H9 (cell line): ENCODE measurements around the gene CYSLTR1. TPM values are rescaled to one million over a fixed set of nuclear protein-coding genes. Genes with fewer than 3 reads are reported as not detected.

ENCODE experiments used
- DNase-seq: peaks from one replicate; pipeline ENCODE4 v3.0.0-alpha.2; 2017
- H2AFZ ChIP-seq: one replicate; pipeline ENCODE4 v1.6.1; 2013; ENCODE audit warnings: mild to moderate bottlenecking, low read length, control low read depth, moderate library complexity
- H2AK5ac ChIP-seq: 2 replicates; pipeline ENCODE4 v1.6.1; 2013; ENCODE audit warnings: low read length, control low read depth, mixed read lengths; ENCODE audit not compliant: insufficient read length
- H2BK120ac ChIP-seq: one replicate; pipeline ENCODE4 v1.6.1; 2013; ENCODE audit warnings: low read depth, mild to moderate bottlenecking, low read length, control low read depth, inconsistent platforms; ENCODE audit not compliant: poor library complexity, severe bottlenecking
- H2BK12ac ChIP-seq: 2 replicates; pipeline ENCODE4 v1.6.1; 2013; ENCODE audit warnings: low read length, control low read depth, mixed read lengths, low read depth; ENCODE audit not compliant: insufficient read length
- H2BK15ac ChIP-seq: 2 replicates; pipeline ENCODE4 v1.6.1; 2013; ENCODE audit warnings: low read depth, low read length, control low read depth
- H2BK20ac ChIP-seq: one replicate; pipeline ENCODE4 v1.6.1; 2013; ENCODE audit warnings: low read depth, mild to moderate bottlenecking, low read length, control low read depth, inconsistent platforms; ENCODE audit not compliant: poor library complexity, severe bottlenecking
- H2BK5ac ChIP-seq: 2 replicates; pipeline ENCODE4 v1.6.1; 2013; ENCODE audit warnings: low read length, control low read depth, mixed read lengths; ENCODE audit not compliant: insufficient read length
- H3K14ac ChIP-seq: 2 replicates; pipeline ENCODE4 v1.6.1; 2013; ENCODE audit warnings: low read length, control low read depth; ENCODE audit not compliant: insufficient read depth
- H3K18ac ChIP-seq: 2 replicates; pipeline ENCODE4 v1.6.1; 2013; ENCODE audit warnings: low read depth, mild to moderate bottlenecking, mixed read lengths, low read length, control low read depth; ENCODE audit not compliant: insufficient read length
- H3K23ac ChIP-seq: 2 replicates; pipeline ENCODE4 v1.6.1; 2013; ENCODE audit warnings: low read length, control low read depth, mixed read lengths, low read depth; ENCODE audit not compliant: insufficient read length
- H3K23me2 ChIP-seq: 2 replicates; pipeline ENCODE4 v1.6.1; 2013; ENCODE audit warnings: low read depth, mild to moderate bottlenecking, mixed read lengths, low read length, control low read depth; ENCODE audit not compliant: insufficient read length, poor library complexity, severe bottlenecking
- H3K27ac ChIP-seq: 2 replicates; pipeline ENCODE4 v1.5.1; 2013; ENCODE audit warnings: low read length, control low read depth, mixed read lengths, low read depth; ENCODE audit not compliant: insufficient read length
- H3K27me3 ChIP-seq: 2 replicates; pipeline ENCODE4 v1.6.1; 2013; ENCODE audit warnings: low read length, control low read depth, inconsistent platforms; ENCODE audit not compliant: insufficient read depth
- H3K4ac ChIP-seq: 2 replicates; pipeline ENCODE4 v1.6.1; 2013; ENCODE audit warnings: low read depth, mild to moderate bottlenecking, control low read depth, inconsistent platforms, low read length, moderate library complexity
- H3K4me1 ChIP-seq: 2 replicates; pipeline ENCODE4 v1.6.1; 2013; ENCODE audit warnings: low read length, control low read depth, inconsistent platforms; ENCODE audit not compliant: insufficient read depth
- H3K4me2 ChIP-seq: 2 replicates; pipeline ENCODE4 v1.6.1; 2013; ENCODE audit warnings: low read length, control low read depth, mixed read lengths; ENCODE audit not compliant: insufficient read length, insufficient read depth
- H3K56ac ChIP-seq: 2 replicates; pipeline ENCODE4 v1.6.1; 2013; ENCODE audit warnings: low read depth, mild to moderate bottlenecking, mixed read lengths, low read length, control low read depth; ENCODE audit not compliant: insufficient read length
- H3K79me1 ChIP-seq: 2 replicates; pipeline ENCODE4 v1.6.1; 2013; ENCODE audit warnings: low read depth, mild to moderate bottlenecking, moderate library complexity, low read length, control low read depth, inconsistent platforms; ENCODE audit not compliant: insufficient read depth, poor library complexity, severe bottlenecking
- H3K79me2 ChIP-seq: 2 replicates; pipeline ENCODE4 v1.6.1; 2013; ENCODE audit warnings: low read length, control low read depth, inconsistent platforms; ENCODE audit not compliant: insufficient read depth
- H3K9ac ChIP-seq: 2 replicates; pipeline ENCODE4 v1.6.1; 2013; ENCODE audit warnings: low read length, control low read depth, mixed read lengths; ENCODE audit not compliant: insufficient read length; ENCODE audit errors: extremely low read depth
- H3K9me3 ChIP-seq: one replicate; pipeline ENCODE4 v1.6.1; 2013; ENCODE audit warnings: low read depth, low read length, inconsistent platforms; ENCODE audit not compliant: control insufficient read depth
- H3T11ph ChIP-seq: one replicate; pipeline ENCODE4 v1.6.1; 2013; ENCODE audit warnings: mild to moderate bottlenecking, low read length, control low read depth, inconsistent platforms
- H4K20me1 ChIP-seq: one replicate; pipeline ENCODE4 v1.6.1; 2013; ENCODE audit not compliant: control insufficient read depth, insufficient read length, insufficient read depth
- H4K5ac ChIP-seq: 2 replicates; pipeline ENCODE4 v1.6.1; 2013; ENCODE audit warnings: low read depth, mild to moderate bottlenecking, mixed read lengths, low read length, control low read depth; ENCODE audit not compliant: insufficient read length
- H4K8ac ChIP-seq: replicated peaks from 2 replicates; pipeline ENCODE4 v1.6.1; 2013; ENCODE audit warnings: low read length, control low read depth, mixed read lengths, low read depth; ENCODE audit not compliant: insufficient read length
- H4K91ac ChIP-seq: 2 replicates; pipeline ENCODE4 v1.6.1; 2013; ENCODE audit warnings: low read depth, mild to moderate bottlenecking, moderate library complexity, mixed read lengths, low read length, control low read depth; ENCODE audit not compliant: insufficient read length
- H3K27ac Mint-ChIP-seq, 3 experiments: 2 replicates in 2 of 3; 3 replicates in 1 of 3; pipeline ENCODE4 v1.8.0; 2020 to 2021; ENCODE audit warnings: mixed read lengths in 3 of 3, mild to moderate bottlenecking in 1 of 3, moderate library complexity in 1 of 3
- H3K27me3 Mint-ChIP-seq: 2 replicates; pipeline ENCODE4 v1.8.0; 2021; ENCODE audit warnings: low read depth, mild to moderate bottlenecking, moderate library complexity, mixed read lengths
- H3K36me3 Mint-ChIP-seq, 3 experiments: 2 replicates in 2 of 3; 3 replicates in 1 of 3; pipeline ENCODE4 v1.8.0; 2020 to 2021; ENCODE audit warnings: low read depth in 3 of 3, mixed read lengths in 3 of 3; ENCODE audit not compliant: insufficient read depth in 1 of 3
- H3K4me1 Mint-ChIP-seq, 2 experiments: 2 replicates each; pipeline ENCODE4 v1.8.0; 2020; ENCODE audit warnings: mixed read lengths in 2 of 2
- H3K4me3 Mint-ChIP-seq, 2 experiments: 2 replicates in 1 of 2; 3 replicates in 1 of 2; pipeline ENCODE4 v1.8.0; 2020 to 2021; ENCODE audit warnings: mild to moderate bottlenecking in 2 of 2, mixed read lengths in 2 of 2, moderate library complexity in 1 of 2
- H3K9me3 Mint-ChIP-seq, 2 experiments: 2 replicates in 1 of 2; 3 replicates in 1 of 2; pipeline ENCODE4 v1.8.0; 2020; ENCODE audit warnings: mild to moderate bottlenecking in 2 of 2, mixed read lengths in 2 of 2, moderate library complexity in 1 of 2
- CTCF ChIP-seq: fragments of 200-600 bp; sonication (generic); conservative IDR thresholded peaks from 3 replicates; pipeline ENCODE4 v1.8.0; 2021; ENCODE audit warnings: antibody characterized with exemption, mild to moderate bottlenecking
- WGBS: extraction: QIAGEN DNeasy Blood & Tissue Kit; methylation state at CpG from one replicate; pipeline ENCODE4 v1.1.7; 2013; ENCODE audit warnings: missing lambda C conversion rate, low lambda C conversion rate, mixed read lengths; ENCODE audit not compliant: insufficient read length; ENCODE audit errors: extremely low coverage; 5-methylcytosine and 5-hydroxymethylcytosine counted together
- total RNA-seq: library from RNA; stranded (reverse); gene quantifications from 2 replicates; pipeline ENCODE4 v1.2.1, GENCODE V29; 2021

The CYSLTR1 gene
- total RNA-seq, 1 experiment from 2014 or later = not detected

GRCh38 chrX:78329486-78329885 lies 2.1 kb upstream of the CYSLTR1 start:
- Mint-ChIP-seq H3K4me3 (no peak overlapping the region), H3K27me3 (no peaks in the 10 kb centered on the region)
- H3K27me3 ChIP-seq = no peaks in the 10 kb centered on the region

More at GRCh38 chrX:78329486-78329885, 2.1 kb upstream of the CYSLTR1 start:
- H3K79me1 ChIP-seq = no peaks in the 10 kb centered on the region
- H3K23ac ChIP-seq = no peak overlapping the region
- no peak overlapping the region for H2AFZ ChIP-seq
- no peak overlapping the region for H4K91ac ChIP-seq
- H2BK5ac ChIP-seq = no peak overlapping the region
- Mint-ChIP-seq H3K9me3 (peaks cover 39 to 49% of the 10 kb centered on the region in 2 experiments), H3K36me3 (no peaks in the 10 kb centered on the region), H3K4me1 (peaks cover 15 to 17% of the 10 kb centered on the region in 2 experiments), H3K27ac (no peak overlapping the region)
- WGBS = no CpG with 5 or more reads among the region's 4 CpGs
- DNase-seq = no peak
- H4K8ac ChIP-seq = no peak overlapping the region
- H4K20me1 ChIP-seq = no peaks in the 10 kb centered on the region
- no peak overlapping the region for H4K5ac ChIP-seq
- no peak overlapping the region for H2BK15ac ChIP-seq
- no peak overlapping the region for H3K14ac ChIP-seq
- no peak overlapping the region for H3K4me2 ChIP-seq
- H2AK5ac ChIP-seq = no peak overlapping the region
- no peak overlapping the region for H2BK20ac ChIP-seq
- TF ChIP-seq CTCF = no peak
- no peak overlapping the region for H3K27ac ChIP-seq
- no peak overlapping the region for H3K56ac ChIP-seq
- H2BK120ac ChIP-seq = no peak overlapping the region
- H3K79me2 ChIP-seq = no peaks in the 10 kb centered on the region
- H3K18ac ChIP-seq = no peak overlapping the region
- H3K9me3 ChIP-seq = peaks cover 25% of the 10 kb centered on the region
- H3K4ac ChIP-seq = no peak overlapping the region
- H3K23me2 ChIP-seq = no peaks in the 10 kb centered on the region
- H3T11ph ChIP-seq = no peak overlapping the region
- no peak overlapping the region for H2BK12ac ChIP-seq
- H3K9ac ChIP-seq = no peak overlapping the region
- H3K4me1 ChIP-seq = no peaks in the 10 kb centered on the region
